DOHH2 (cell line): ENCODE data around the gene HRH1.
"Not testable (repeated sequence)": the region's sequence is repeated elsewhere in the genome, so short reads cannot be mapped to it uniquely, and the experiment has no call there.

Source experiments
- H3F3A ChIP-seq: fragments of 200-600 bp; sonication (generic), shearing (Covaris generic); 2 replicates; pipeline ENCODE4 v1.6.0; 2016; ENCODE audit warnings: antibody characterized with exemption, mild to moderate bottlenecking; ENCODE audit not compliant: control insufficient read depth, insufficient read depth
- H3K27ac ChIP-seq: fragments of 200-600 bp; sonication (generic); 2 replicates; pipeline ENCODE4 v1.5.1; 2014; ENCODE audit warnings: low read depth, mild to moderate bottlenecking, low read length, moderate library complexity
- H3K27me3 ChIP-seq: fragments of 200-600 bp; sonication (generic); 2 replicates; pipeline ENCODE4 v1.6.1; 2014; ENCODE audit warnings: mild to moderate bottlenecking, low read length, mixed read lengths; ENCODE audit not compliant: control insufficient read depth
- H3K36me3 ChIP-seq: fragments of 200-600 bp; sonication (generic); 2 replicates; pipeline ENCODE4 v1.6.1; 2014; ENCODE audit warnings: mild to moderate bottlenecking, low read length, moderate library complexity, mixed read lengths; ENCODE audit not compliant: control insufficient read depth
- H3K4me1 ChIP-seq: fragments of 200-600 bp; sonication (generic); 2 replicates; pipeline ENCODE4 v1.6.1; 2014; ENCODE audit warnings: mild to moderate bottlenecking, low read length, mixed read lengths; ENCODE audit not compliant: control insufficient read depth
- H3K4me2 ChIP-seq: fragments of 200-600 bp; sonication (generic); 2 replicates; pipeline ENCODE4 v1.6.0; 2014; ENCODE audit warnings: mild to moderate bottlenecking, low read length, moderate library complexity
- H3K4me3 ChIP-seq: fragments of 200-600 bp; sonication (generic); 2 replicates; pipeline ENCODE4 v1.5.1; 2014; ENCODE audit warnings: mild to moderate bottlenecking, low read length, mixed read lengths
- H3K79me2 ChIP-seq: fragments of 200-600 bp; sonication (generic); 2 replicates; pipeline ENCODE4 v1.6.1; 2014; ENCODE audit warnings: mild to moderate bottlenecking, low read length, mixed read lengths; ENCODE audit not compliant: control insufficient read depth
- H3K9me2 ChIP-seq: fragments of 200-600 bp; sonication (generic); replicated peaks from 2 replicates; pipeline ENCODE4 v1.6.1; 2014; ENCODE audit warnings: mild to moderate bottlenecking, low read length, mixed read lengths; ENCODE audit not compliant: control insufficient read depth
- H3K9me3 ChIP-seq: fragments of 200-600 bp; sonication (generic); 2 replicates; pipeline ENCODE4 v1.6.1; 2014; ENCODE audit warnings: antibody characterized with exemption, low read length, mixed read lengths; ENCODE audit not compliant: control insufficient read depth, insufficient read depth
- H4K20me1 ChIP-seq: fragments of 200-600 bp; sonication (generic); 2 replicates; pipeline ENCODE4 v1.6.0; 2014; ENCODE audit warnings: low read depth, mild to moderate bottlenecking, antibody characterized with exemption, low read length, moderate library complexity; ENCODE audit not compliant: control insufficient read depth, insufficient read depth
- EZH2phosphoT487 ChIP-seq: fragments of 200-600 bp; sonication (generic); IDR thresholded peaks from 2 replicates; pipeline ENCODE4 v1.6.1; 2017; ENCODE audit warnings: borderline replicate concordance, mild to moderate bottlenecking, antibody characterized with exemption, low read length, moderate library complexity, mixed read lengths
- TF ChIP-seq, protein P1 (sequence below): fragments of 200-600 bp; sonication (generic); IDR thresholded peaks from one replicate; pipeline ENCODE4 v1.5.1; 2014; ENCODE audit warnings: antibody characterized with exemption, mild to moderate bottlenecking, low read depth, low read length; ENCODE audit not compliant: poor library complexity, severe bottlenecking

HRH1 gene

DNA sequence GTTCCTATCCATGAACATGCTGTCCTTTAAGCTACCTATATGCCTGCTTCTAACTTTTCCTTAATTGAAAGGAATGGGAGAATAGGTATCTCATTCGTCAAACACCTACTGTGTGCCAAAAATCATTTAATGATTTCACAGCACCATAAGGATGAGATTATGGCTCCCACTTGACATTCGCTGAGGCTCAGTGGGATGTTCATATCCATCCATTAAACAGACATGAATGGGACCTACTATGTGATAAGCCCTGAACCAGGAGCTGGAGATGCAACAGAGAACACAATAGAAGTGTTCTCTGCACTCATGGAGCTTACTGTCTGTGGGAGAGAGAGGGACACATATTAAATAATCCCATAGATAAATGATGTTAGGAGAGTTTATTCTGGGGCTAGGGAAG lies 49.7 kb downstream of the HRH1 start:
- TF ChIP-seq, protein P1, sequence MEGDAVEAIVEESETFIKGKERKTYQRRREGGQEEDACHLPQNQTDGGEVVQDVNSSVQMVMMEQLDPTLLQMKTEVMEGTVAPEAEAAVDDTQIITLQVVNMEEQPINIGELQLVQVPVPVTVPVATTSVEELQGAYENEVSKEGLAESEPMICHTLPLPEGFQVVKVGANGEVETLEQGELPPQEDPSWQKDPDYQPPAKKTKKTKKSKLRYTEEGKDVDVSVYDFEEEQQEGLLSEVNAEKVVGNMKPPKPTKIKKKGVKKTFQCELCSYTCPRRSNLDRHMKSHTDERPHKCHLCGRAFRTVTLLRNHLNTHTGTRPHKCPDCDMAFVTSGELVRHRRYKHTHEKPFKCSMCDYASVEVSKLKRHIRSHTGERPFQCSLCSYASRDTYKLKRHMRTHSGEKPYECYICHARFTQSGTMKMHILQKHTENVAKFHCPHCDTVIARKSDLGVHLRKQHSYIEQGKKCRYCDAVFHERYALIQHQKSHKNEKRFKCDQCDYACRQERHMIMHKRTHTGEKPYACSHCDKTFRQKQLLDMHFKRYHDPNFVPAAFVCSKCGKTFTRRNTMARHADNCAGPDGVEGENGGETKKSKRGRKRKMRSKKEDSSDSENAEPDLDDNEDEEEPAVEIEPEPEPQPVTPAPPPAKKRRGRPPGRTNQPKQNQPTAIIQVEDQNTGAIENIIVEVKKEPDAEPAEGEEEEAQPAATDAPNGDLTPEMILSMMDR: no peak
- TF ChIP-seq EZH2phosphoT487: no peak
- Histone ChIP-seq H3K27ac (no peak overlapping the region), H3K36me3 (no peaks in the 10 kb centered on the region), H3K27me3 (peaks cover under 1% of the 10 kb centered on the region), H3K4me3 (no peak overlapping the region), H3K4me2 (no peak overlapping the region), H3F3A (no peaks in the 10 kb centered on the region), H3K4me1 (no peaks in the 10 kb centered on the region), H4K20me1 (no peaks in the 10 kb centered on the region), H3K9me2 (no peaks in the 10 kb centered on the region), H3K79me2 (no peaks in the 10 kb centered on the region), H3K9me3 (no peaks in the 10 kb centered on the region)

DNA sequence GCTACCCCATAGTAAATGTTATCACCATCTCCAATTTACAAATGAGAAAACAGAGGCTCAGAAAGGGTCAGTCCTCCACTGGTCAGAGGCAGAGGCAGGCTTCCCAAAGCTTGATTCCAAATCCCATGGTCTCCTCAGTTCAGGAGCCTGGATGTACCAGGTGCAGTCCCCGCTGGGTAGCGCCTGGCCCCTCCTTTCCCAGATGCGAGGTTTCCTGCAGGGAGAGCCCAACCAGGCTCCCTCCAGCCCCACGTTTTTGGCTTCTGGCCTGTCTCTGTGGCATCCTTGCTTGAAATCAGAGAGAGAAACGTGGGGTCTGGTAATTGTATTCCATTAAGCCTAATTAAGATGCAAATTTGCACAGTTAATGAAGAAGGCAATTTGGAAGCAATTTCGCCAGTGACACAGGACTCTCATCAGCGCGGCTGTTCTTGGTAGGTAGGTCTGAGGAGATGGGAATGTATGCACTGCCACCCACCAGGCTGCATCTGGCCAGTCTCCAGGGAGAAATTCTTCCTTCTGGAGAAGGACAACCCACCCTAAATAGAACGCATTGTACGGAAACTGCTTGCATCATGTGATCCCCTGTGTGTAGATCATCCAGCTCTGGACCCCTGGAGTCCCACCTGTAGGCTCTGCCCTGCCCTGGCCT lies 50.5 kb downstream of the HRH1 start:
- Histone ChIP-seq H3K4me2 (no peak overlapping the region), H3F3A (no peaks in the 10 kb centered on the region), H3K9me2 (no peaks in the 10 kb centered on the region), H3K27me3 (peaks cover 10% of the 10 kb centered on the region), H4K20me1 (no peaks in the 10 kb centered on the region), H3K79me2 (no peaks in the 10 kb centered on the region), H3K9me3 (no peaks in the 10 kb centered on the region), H3K27ac (no peak overlapping the region), H3K36me3 (no peaks in the 10 kb centered on the region), H3K4me1 (no peaks in the 10 kb centered on the region), H3K4me3 (no peak overlapping the region)
- TF ChIP-seq EZH2phosphoT487: no peak
- TF ChIP-seq, protein P1: no peak

- H3K9me2 ChIP-seq, H3K4me1 ChIP-seq, H3K27ac ChIP-seq, H4K20me1 ChIP-seq, H3K4me2 ChIP-seq, H3K79me2 ChIP-seq, H3K36me3 ChIP-seq, H3K4me3 ChIP-seq, H3F3A ChIP-seq, H3K9me3 ChIP-seq: not testable (repeated sequence)
- peaks cover 10% of the 10 kb centered on the region for H3K27me3 ChIP-seq
These were observed 51.6 kb downstream of the HRH1 start for GRCh38 chr3:11205881-11206280.

DNA sequence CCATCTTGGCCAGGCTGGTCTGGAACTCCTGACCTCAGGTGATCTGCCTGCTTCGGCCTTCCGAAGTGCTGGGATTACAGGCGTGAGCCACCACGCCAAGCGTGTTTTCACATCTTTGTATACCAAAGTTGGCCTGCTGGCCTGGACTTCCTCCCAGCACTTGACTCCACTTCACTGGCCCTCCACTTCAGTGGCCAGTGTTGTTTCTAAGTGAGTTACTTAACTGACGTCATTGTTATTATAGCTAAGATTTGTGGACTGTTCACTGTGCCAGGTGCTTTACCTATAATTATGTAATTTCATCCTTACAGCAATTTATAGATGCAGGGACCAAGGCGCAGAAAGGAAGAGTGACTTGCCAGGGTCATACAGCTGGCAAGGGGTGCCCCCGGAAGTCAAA lies 52.0 kb downstream of the HRH1 start:
- Histone ChIP-seq H4K20me1 (no peaks in the 10 kb centered on the region), H3K79me2 (no peaks in the 10 kb centered on the region)
- TF ChIP-seq EZH2phosphoT487: no peak
- TF ChIP-seq, protein P1: no peak

More for the DNA sequence above, 52.0 kb downstream of the HRH1 start:
- Histone ChIP-seq H3K4me3 (no peak overlapping the region), H3K27ac (no peak overlapping the region), H3K4me1 (no peaks in the 10 kb centered on the region), H3K9me3 (no peaks in the 10 kb centered on the region), H3K9me2 (no peaks in the 10 kb centered on the region), H3K27me3 (peaks cover 10% of the 10 kb centered on the region), H3K36me3 (no peaks in the 10 kb centered on the region), H3K4me2 (no peak overlapping the region), H3F3A (no peaks in the 10 kb centered on the region)
